IMR-90 (cell line): ENCODE measurements around the gene MFRP. TPM values are rescaled to one million over a fixed set of nuclear protein-coding genes. Genes with fewer than 3 reads are reported as not detected.

Experiments used
- ATAC-seq: fragments of 200-7000 bp; cut with Tn5 transposase; 2 replicates; pipeline ENCODE4 v1.9.1; 2020; ENCODE audit warnings: low read depth, mild to moderate bottlenecking, moderate library complexity
- BruUV-seq: library from RNA; stranded (reverse); fragments of 400-500 nt; replicated peaks from 2 replicates; lab custom pipeline; 2021; lab: Mats Ljungman, UMichigan
- CTCF ChIA-PET: fragments of 300-600 bp; formaldehyde crosslinking; extraction: SDS; loops from one replicate; lab custom pipeline; 2021; ENCODE audit warnings: antibody characterized with exemption; lab: Yijun Ruan, JAX
- POLR2A ChIA-PET: fragments of 300-600 bp; sonication (Branson Sonifier 250); formaldehyde crosslinking; loops from one replicate; lab custom pipeline; 2022; ENCODE audit warnings: antibody characterized with exemption; ENCODE audit not compliant: unreplicated experiment; lab: Charles Lee
- DNase-seq: peaks from one replicate; pipeline ENCODE4 v3.0.0; 2013
- H2AFZ ChIP-seq: replicated peaks from 2 replicates; pipeline ENCODE3; 2013; ENCODE audit warnings: low read length, mild to moderate bottlenecking; ENCODE audit not compliant: poor library complexity
- H2AK5ac ChIP-seq: 2 replicates; pipeline ENCODE4 v1.6.1; 2013; ENCODE audit warnings: low read depth, low read length, inconsistent platforms
- H2AK9ac ChIP-seq: replicated peaks from 2 replicates; pipeline ENCODE3; 2013; ENCODE audit warnings: mild to moderate bottlenecking, low read depth, low read length, moderate library complexity; ENCODE audit not compliant: poor library complexity
- H2BK120ac ChIP-seq: 2 replicates; pipeline ENCODE4 v1.6.1; 2013; ENCODE audit warnings: low read depth, low read length, inconsistent platforms
- H2BK15ac ChIP-seq: 3 replicates; pipeline ENCODE4 v1.6.1; 2013; ENCODE audit warnings: low read depth, low read length, inconsistent platforms
- H2BK20ac ChIP-seq: 2 replicates; pipeline ENCODE4 v1.6.1; 2013; ENCODE audit warnings: low read depth, mild to moderate bottlenecking, inconsistent platforms, low read length, moderate library complexity
- H2BK5ac ChIP-seq: 2 replicates; pipeline ENCODE4 v1.6.1; 2013; ENCODE audit warnings: mild to moderate bottlenecking, low read depth, low read length, inconsistent platforms; ENCODE audit not compliant: poor library complexity, severe bottlenecking
- H3K14ac ChIP-seq: replicated peaks from 2 replicates; pipeline ENCODE4 v1.6.1; 2013; ENCODE audit warnings: low read depth, low read length, inconsistent platforms
- H3K18ac ChIP-seq: 2 replicates; pipeline ENCODE4 v1.6.1; 2013; ENCODE audit warnings: low read depth, low read length, control low read depth
- H3K23ac ChIP-seq: 2 replicates; pipeline ENCODE4 v1.6.1; 2013; ENCODE audit warnings: low read depth, low read length, inconsistent platforms
- H3K27ac ChIP-seq: 2 replicates; pipeline ENCODE4 v1.5.1; 2013; ENCODE audit warnings: mild to moderate bottlenecking, control low read depth, low read length; ENCODE audit not compliant: insufficient read depth
- H3K27me3 ChIP-seq: 2 replicates; pipeline ENCODE4 v1.6.1; 2013; ENCODE audit warnings: low read length; ENCODE audit not compliant: control insufficient read depth, insufficient read depth
- H3K36me3 ChIP-seq: 2 replicates; pipeline ENCODE4 v1.6.1; 2013; ENCODE audit warnings: low read length, mixed read lengths; ENCODE audit not compliant: control insufficient read depth, insufficient read depth
- H3K4ac ChIP-seq: 2 replicates; pipeline ENCODE4 v1.6.1; 2013; ENCODE audit warnings: low read depth, low read length, inconsistent platforms
- H3K4me1 ChIP-seq: 2 replicates; pipeline ENCODE4 v1.6.1; 2013; ENCODE audit warnings: low read length, mixed read lengths; ENCODE audit not compliant: control insufficient read depth, insufficient read depth
- H3K4me2 ChIP-seq: 2 replicates; pipeline ENCODE4 v1.6.1; 2013; ENCODE audit warnings: low read depth, mild to moderate bottlenecking, control low read depth, low read length, moderate library complexity
- H3K4me3 ChIP-seq: 2 replicates; pipeline ENCODE4 v1.5.1; 2013; ENCODE audit warnings: low read depth, mild to moderate bottlenecking, control low read depth, low read length, moderate library complexity; ENCODE audit not compliant: insufficient read depth
- H3K56ac ChIP-seq: 2 replicates; pipeline ENCODE4 v1.6.1; 2013; ENCODE audit warnings: low read length, inconsistent platforms; ENCODE audit not compliant: insufficient read depth; ENCODE audit errors: extremely low read depth
- H3K79me1 ChIP-seq, 2 experiments: 2 replicates each; pipeline ENCODE4 v1.6.1; 2013; ENCODE audit warnings: low read length in 2 of 2, inconsistent platforms in 1 of 2, low read depth in 1 of 2
- H3K9ac ChIP-seq: 2 replicates; pipeline ENCODE4 v1.6.1; 2013; ENCODE audit warnings: low read depth, low read length, control low read depth
- H3K9me1 ChIP-seq: 2 replicates; pipeline ENCODE4 v1.6.1; 2013; ENCODE audit warnings: low read length, inconsistent platforms; ENCODE audit not compliant: insufficient read depth
- H3K9me3 ChIP-seq: 2 replicates; pipeline ENCODE4 v1.6.1; 2013; ENCODE audit warnings: low read length; ENCODE audit not compliant: control insufficient read depth, insufficient read depth
- H4K20me1 ChIP-seq: 2 replicates; pipeline ENCODE4 v1.6.1; 2013; ENCODE audit warnings: low read length, inconsistent platforms; ENCODE audit not compliant: insufficient read depth
- H4K5ac ChIP-seq: 2 replicates; pipeline ENCODE4 v1.6.1; 2013; ENCODE audit warnings: mild to moderate bottlenecking, low read depth, low read length, control low read depth
- H4K8ac ChIP-seq, 2 experiments: 2 replicates each; pipeline ENCODE4 v1.6.1; 2013; ENCODE audit warnings: low read depth in 2 of 2, low read length in 2 of 2, control low read depth in 1 of 2, inconsistent platforms in 1 of 2
- H4K91ac ChIP-seq: 2 replicates; pipeline ENCODE4 v1.6.1; 2013; ENCODE audit warnings: low read depth, low read length, inconsistent platforms; ENCODE audit not compliant: insufficient read depth
- MAZ ChIP-seq: IDR thresholded peaks from 2 replicates; pipeline ENCODE4 v1.6.1; 2012; ENCODE audit warnings: low read depth, mild to moderate bottlenecking, low read length, improper control_type of control experiment, moderate library complexity, borderline replicate concordance
- MXI1 ChIP-seq: IDR thresholded peaks from 2 replicates; pipeline ENCODE4 v1.6.1; 2012; ENCODE audit warnings: low read depth, mild to moderate bottlenecking, low read length, moderate library complexity, borderline replicate concordance
- WGBS, 2 experiments: methylation state at CpG; one replicate each; pipeline versions ENCODE4 v1.1.5 to v1.1.7; 2013; ENCODE audit warnings: missing lambda C conversion rate in 2 of 2; ENCODE audit not compliant: insufficient read length in 1 of 2; ENCODE audit errors: extremely low coverage in 2 of 2; 5-methylcytosine and 5-hydroxymethylcytosine counted together
- dilution Hi-C: fragments of 300-500 bp; cut with HindIII; formaldehyde crosslinking; loops from one replicate; pipeline ENCODE4 v1.14.3; 2018; ENCODE audit warnings: low sequenced_read_pairs; ENCODE audit not compliant: unreplicated experiment
- in situ Hi-C: fragments of 300-500 bp; cut with MboI; formaldehyde crosslinking; loops from 3 replicates; pipeline ENCODE4 v1.14.3; 2019; ENCODE audit warnings: low sequenced_read_pairs, inconsistent platforms, mixed read lengths
- intact Hi-C: fragments of 100-400 bp; cut with micrococcal nuclease; formaldehyde crosslinking; loops from 2 replicates; pipeline ENCODE4 v1.10.0; 2022
- polyA plus RNA-seq, 3 experiments: library from polyadenylated mRNA; depleted of rRNA; stranded (reverse); fragments of >200 nt; gene quantifications; 2 replicates each; pipeline ENCODE4 v1.2.3, GENCODE V29; 2012; ENCODE audit warnings: low replicate concordance in 1 of 3
- total RNA-seq: library from RNA; depleted of rRNA; stranded (reverse); fragments of >200 nt; gene quantifications from 2 replicates; pipeline ENCODE4 v1.2.3, GENCODE V29; 2012

MFRP gene
- total and polyA plus RNA-seq, 2 of the 4 experiments (the other 2 are of a cell fraction): not detected

DNA sequence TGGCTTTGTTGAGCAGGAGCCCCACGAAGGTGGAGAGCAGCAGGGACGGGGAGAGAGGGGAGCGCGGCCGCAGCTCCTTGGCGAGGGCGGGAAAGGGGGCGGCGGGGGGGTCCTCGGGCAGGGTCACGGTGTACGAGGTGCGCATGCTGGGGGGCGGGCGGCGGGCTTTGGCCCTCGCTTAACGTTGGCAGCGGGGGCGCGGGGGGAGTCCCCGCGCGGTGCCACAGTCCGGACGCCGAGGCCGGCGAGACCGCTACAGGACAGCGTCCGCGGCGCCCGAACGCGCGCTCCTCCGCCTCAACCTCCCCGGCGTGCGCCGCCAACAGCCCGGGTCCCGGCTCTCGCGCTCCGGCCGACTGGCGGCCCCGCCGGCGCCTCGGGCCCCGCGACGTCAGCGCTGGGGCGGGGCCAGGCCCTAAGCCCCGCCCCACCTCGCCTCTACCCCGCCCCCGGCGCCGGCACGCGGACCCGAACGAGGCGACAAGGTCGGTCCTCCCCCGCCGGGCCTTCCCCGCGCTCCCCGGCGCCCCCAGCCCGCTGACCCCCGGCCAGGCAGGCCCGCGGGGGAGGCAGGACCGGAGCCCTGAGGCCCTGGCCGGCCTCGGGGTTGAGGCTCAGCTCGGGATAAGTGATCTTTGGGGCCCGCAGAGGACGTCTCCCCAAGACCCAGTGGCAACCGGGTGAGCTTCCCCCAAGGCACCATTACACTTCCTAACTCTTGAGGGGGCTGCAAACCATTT is 17.5 kb upstream of the MFRP start:
- ChIA-PET CTCF (interaction anchor here (0.7 to 1.7 kb wide), 5 partner anchors 8 to 111 kb away, joined by 3 to 11 read pairs (median 3); partner anchors contain the start of gene C1QTNF5), POLR2A (interaction anchor here (0.6 kb wide), 1 partner anchor 244 kb away, joined by 3 read pairs; no protein-coding TSS in a partner anchor)
- Histone ChIP-seq H2BK5ac (no peak overlapping the region), H3K23ac (no peak overlapping the region), H3K9me1 (peaks cover 37% of the 10 kb centered on the region), H2BK15ac (peak overlapping the region; percentile 80; the same call in 1 of the 3 replicates), H3K79me1 (peaks cover 0 to 9% of the 10 kb centered on the region in 2 experiments; a peak in 1 of 4 replicates), H3K4me3 (peak overlapping the region; percentile 38), H2AFZ (peak overlapping the region; percentile 87), H3K14ac (peak overlapping the region; percentile 68), H2BK120ac (peak overlapping the region; percentile 8; the same call in 1 of the 2 replicates), H3K18ac (no peak overlapping the region), H2BK20ac (0 out of 2 replicates have a peak overlapping the region, but pooled peaks have one; percentile 29), H4K5ac (no peak overlapping the region), H3K27ac (no peak overlapping the region), H4K20me1 (peaks cover 12% of the 10 kb centered on the region), H3K56ac (no peak overlapping the region), H3K36me3 (no peaks in the 10 kb centered on the region), H2AK5ac (peak overlapping the region; percentile 51; the same call in 1 of the 2 replicates), H3K4me2 (peak overlapping the region; percentile 20), H2AK9ac (peak overlapping the region; percentile 86), H3K27me3 (no peaks in the 10 kb centered on the region), H3K4ac (peak overlapping the region; percentile 40), H3K9me3 (no peaks in the 10 kb centered on the region), H4K91ac (peak overlapping the region; percentile 12; the same call in 1 of the 2 replicates), H3K9ac (no peak overlapping the region), H4K8ac (peak overlapping the region in 1 of 2 experiments; percentile 74; a peak in 1 of 4 replicates), H3K4me1 (peaks cover 34% of the 10 kb centered on the region)
- BruUV-seq: no TSS peak
- WGBS, 2 experiments: 4% methylated on average over 8 of the region's 88 CpGs; no CpG with 5 or more reads in 1 of the 2 experiments
- in situ Hi-C loops (loop anchor here (25.0 kb wide), 1 partner anchor 748 kb away; no protein-coding TSS in a partner anchor), dilution Hi-C loops (no loop called here), intact Hi-C loops (loop anchor here (10.0 kb wide), 1 partner anchor 361 kb away; the partner anchor contains the start of gene NECTIN1)
- no peak for DNase-seq
- peak; percentile 53; the same call in 1 of the 2 replicates for TF ChIP-seq MAZ
- TF ChIP-seq MXI1: no peak
- peak; percentile 76 for ATAC-seq
